CD4-positive, alpha-beta T cell treated with Interleukin-10 for 1 hour (primary cell): ENCODE data around the gene MT1F.
"Not testable (repeated sequence)": the region's sequence is repeated elsewhere in the genome, so short reads cannot be mapped to it uniquely, and the experiment has no call there.

Source experiments
- DNase-seq: peaks from one replicate; pipeline ENCODE4 v3.0.0-alpha.2; 2020

Gene MT1F

GRCh38 chr16:56645838-56646237 is 11.9 kb upstream of the MT1F start:
- DNase-seq, result no peak

DNA sequence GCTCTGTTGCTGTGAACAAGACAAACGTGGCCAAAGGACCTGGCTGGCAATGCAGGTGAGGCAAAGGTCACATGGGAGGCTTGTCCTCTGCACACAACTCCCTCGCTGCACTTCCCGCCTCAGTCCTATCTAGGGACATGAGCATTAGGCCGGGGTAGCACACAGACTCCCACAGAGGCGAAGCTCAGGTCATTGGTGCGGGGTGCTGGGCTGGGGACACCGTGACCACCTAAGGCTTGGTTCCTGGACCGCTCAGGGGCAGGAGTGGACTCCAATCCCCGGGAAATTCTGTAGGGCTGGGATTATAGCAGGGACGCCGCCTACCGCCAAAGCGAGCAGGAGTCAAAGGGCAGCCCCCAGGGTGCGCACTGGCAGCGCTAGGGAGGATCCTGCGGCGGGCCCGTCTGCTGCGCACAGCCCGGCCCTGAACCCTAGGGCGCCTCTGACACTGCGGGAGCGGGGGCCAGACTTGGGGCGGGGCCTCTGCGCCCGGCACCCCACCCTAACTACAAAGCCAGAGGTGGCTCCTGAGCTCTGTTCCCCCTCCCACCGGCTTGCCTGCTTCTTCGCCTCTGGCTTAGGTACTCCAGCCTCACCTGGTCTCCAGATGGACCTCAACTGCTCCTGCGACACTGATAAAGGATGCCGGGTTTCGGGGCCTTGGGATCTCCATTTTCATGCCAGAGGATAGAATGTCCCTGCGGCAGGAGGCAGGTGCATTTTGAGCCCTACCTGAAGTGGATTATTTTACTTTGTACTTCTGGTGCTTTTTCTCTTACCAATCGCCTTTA is 9.9 kb upstream of the MT1F start:
- DNase-seq, result no peak

DNA sequence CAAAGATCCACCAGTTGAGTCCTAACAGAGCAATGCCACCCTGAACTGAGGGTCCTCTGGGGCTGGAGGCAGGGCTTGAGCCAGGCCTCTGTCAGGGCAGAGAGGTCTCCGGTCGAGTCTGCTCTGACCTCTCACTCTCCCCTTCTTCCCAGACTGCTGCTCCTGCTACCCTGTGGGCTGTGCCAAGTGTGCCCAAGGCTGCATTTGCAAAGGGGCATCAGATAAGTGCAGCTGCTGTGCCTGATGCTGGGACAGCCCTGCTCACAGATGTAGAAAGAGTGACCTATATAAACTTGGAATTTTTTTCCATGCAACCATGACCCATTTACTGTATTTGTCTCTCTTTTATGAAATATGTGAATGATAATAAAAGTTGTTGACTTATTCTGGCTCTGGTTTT is 8.5 kb upstream of the MT1F start:
- no peak for DNase-seq

- DNase-seq, result no peak
Measured at GRCh38 chr16:56649820-56650219, 7.9 kb upstream of the MT1F start.

DNA sequence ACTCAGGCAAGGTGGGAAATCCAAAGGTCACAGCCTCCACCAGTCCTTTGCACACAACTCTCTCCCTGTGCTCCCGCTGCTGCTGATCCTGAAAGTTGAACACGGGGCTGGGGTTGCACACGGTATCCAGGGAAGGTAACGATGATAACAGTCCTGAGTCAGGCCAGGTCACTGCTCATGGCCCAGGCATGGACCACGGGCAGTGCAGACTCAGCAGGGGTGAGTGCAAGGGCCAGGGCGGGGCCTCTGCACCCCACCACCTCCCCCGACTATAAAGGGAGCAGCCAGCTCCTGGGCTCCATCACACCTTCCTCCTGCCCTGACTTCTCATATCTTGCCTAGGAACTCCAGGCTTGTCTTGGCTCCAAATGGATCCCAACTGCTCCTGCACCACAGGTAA is 6.2 kb upstream of the MT1F start, which contains the start of gene MT1B:
Gene MT1B (plus strand): TSS at position 301 of the 400 bp plus-strand sequence. CDS start 68 bp downstream, at position 369.
- no peak for DNase-seq

- no peak for DNase-seq
Measured at GRCh38 chr16:56652600-56652999, 5.2 kb upstream of the MT1F start.

- no peak for DNase-seq
Measured at GRCh38 chr16:56653218-56653617, 4.5 kb upstream of the MT1F start.

- no peak for DNase-seq
Measured at GRCh38 chr16:56658327-56658875, 642 bp downstream of the MT1F start.

DNA sequence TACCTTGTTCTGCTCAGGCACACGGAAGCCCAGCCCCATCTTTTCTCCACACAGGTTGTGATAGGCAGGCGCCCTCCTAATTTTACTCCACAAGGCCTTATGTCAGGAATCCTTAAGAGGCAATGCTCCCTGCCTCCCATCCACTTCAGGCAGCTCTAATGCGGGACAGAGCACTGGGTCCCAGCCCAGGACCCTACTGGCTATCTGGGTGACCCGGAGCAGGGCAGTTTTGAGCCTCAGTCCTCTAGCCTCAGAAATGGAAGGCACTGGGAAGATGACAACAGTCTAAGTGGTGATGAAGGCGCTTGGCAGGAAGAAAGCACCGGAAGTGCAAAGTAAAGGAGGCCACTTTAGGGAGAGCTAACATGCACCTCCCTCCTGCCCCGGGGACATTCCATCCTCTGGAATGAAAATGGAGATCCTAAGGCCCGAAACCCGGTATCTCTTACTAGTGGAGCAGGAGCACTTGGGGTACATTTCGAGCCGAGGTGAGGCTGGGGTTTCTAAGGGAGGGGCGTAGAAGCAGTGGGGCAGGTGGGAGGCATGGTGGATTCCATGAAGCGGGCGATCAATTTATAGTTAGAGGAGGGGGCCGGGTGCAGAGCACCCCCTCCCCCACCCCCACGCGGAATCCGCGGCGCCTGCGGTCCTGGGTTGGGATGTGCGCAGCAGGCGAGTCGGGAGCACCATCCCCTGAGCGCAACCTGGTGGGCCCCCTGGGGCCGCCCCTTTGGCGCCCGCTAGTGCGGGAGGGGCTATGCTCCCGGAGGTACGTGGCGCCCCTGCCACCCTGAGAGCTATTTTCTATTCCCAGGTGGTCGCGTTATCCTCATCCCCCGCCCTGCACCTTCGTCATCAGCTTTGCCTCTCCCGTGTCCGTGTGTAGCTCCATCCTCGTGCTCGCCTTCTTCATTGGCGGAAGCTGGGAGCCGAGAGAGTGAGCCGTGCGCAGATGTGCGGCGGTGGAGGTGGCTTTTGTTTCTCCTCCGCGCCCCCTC is 4.9 kb downstream of the MT1F start:
- peak; percentile 25 for DNase-seq

DNA sequence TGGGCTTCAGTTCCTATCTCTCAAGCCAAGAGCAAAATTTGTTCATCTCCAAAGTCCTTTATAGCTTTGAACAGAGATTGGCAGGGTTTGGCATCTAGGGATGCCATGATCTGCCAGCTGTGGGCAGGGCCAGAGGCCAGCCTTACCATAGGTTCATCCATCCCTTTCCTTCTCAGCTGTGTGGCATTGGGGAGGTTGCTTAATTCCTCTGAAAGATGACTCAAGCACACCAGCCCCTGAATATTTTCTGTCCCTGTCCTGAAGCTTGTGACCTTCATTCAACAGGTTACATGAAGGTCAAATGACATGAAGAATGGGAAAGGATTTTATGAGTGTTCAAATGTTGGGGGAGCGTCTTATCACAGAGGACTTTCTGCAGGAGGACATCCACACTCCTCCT is 6.7 kb downstream of the MT1F start:
- DNase-seq, result no peak

- DNase-seq, result not testable (repeated sequence)
Measured at GRCh38 chr16:56665286-56666261, 7.8 kb downstream of the MT1F start.

- DNase-seq, result no peak
Measured at GRCh38 chr16:56667581-56668571, 10.1 kb downstream of the MT1F start, which contains the start of gene MT1G. TSS of gene MT1G (minus strand) at chr16:56668065. CDS start at chr16:56667993, 72 bp downstream.

- DNase-seq, result no peak
Measured at GRCh38 chr16:56669005-56669839, 11.5 kb downstream of the MT1F start, which contains the start of gene MT1H. TSS of gene MT1H (plus strand) at chr16:56669814. CDS start at chr16:56669885, 71 bp downstream.

- no peak for DNase-seq
Measured at GRCh38 chr16:56669840-56670619, 12.3 kb downstream of the MT1F start.

- DNase-seq, result no peak
Measured at GRCh38 chr16:56670620-56670934, 12.8 kb downstream of the MT1F start.

- not testable (repeated sequence) for DNase-seq
Measured at GRCh38 chr16:56671691-56672090, 13.9 kb downstream of the MT1F start.

DNA sequence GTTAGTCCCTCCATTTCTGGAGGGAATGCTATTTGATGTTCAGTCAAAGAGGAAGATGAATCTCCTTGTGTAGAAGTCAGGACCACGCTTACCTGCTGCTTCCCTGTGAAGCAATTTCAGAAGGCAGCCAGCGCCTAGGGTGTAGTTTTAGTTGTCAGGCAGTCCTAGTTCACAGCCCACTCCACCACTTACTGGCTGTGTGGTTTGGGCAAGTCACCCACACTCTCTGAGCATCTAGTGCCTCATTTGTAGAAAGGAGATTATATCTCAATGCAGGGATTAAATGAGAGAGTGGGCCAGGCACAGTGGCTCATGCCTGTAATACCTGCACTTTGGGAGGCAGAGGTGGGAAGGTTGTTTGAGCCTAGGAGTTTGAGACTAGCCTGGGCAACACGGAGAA is 14.4 kb downstream of the MT1F start:
- not testable (repeated sequence) for DNase-seq

- no peak for DNase-seq
Measured at GRCh38 chr16:56672761-56673536, 15.2 kb downstream of the MT1F start.
